Measurements from ENCODE around the gene HPGDS.

DNA sequence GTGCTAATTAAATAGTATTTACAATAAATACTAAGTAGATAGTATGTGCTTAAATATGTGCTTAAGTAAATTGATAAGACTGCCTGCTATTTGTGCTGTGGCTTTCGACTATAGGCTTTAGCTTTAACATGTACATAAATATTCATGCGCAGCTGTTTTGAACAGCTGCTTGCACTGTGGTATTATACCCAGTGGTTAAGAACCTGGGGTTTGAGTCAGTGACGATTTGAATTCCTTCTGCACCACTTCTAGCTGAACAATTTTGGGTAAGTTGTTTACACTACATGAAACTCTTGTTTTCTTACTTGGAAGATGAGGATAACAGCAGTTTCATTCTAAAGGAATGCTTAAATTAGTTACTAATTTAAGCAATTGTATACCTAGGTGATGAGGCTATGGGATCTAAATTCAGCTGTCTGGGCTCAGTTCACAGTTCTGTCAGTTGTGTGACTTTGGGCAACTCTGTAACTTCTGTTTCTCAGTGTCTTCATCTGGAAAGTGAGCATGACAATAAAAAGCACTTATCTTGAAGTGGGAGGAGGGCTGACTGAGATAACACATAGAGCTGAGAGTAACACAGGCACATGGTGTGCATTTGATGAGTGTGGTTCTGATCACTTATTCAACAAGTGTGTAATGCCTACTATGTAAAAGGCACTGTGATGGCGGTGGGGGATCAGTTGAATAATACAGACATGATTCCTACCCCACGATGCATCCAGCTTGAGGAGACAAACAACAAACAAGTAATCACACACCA, 37.0 kb downstream of the HPGDS start:
- TF ChIP-seq, protein P1, sequence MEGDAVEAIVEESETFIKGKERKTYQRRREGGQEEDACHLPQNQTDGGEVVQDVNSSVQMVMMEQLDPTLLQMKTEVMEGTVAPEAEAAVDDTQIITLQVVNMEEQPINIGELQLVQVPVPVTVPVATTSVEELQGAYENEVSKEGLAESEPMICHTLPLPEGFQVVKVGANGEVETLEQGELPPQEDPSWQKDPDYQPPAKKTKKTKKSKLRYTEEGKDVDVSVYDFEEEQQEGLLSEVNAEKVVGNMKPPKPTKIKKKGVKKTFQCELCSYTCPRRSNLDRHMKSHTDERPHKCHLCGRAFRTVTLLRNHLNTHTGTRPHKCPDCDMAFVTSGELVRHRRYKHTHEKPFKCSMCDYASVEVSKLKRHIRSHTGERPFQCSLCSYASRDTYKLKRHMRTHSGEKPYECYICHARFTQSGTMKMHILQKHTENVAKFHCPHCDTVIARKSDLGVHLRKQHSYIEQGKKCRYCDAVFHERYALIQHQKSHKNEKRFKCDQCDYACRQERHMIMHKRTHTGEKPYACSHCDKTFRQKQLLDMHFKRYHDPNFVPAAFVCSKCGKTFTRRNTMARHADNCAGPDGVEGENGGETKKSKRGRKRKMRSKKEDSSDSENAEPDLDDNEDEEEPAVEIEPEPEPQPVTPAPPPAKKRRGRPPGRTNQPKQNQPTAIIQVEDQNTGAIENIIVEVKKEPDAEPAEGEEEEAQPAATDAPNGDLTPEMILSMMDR (IDR thresholded peaks at IDR 0.05; ENCODE audit: low read length): no peak
- no peak for TF ChIP-seq EZH2 (IDR thresholded peaks at IDR 0.05; ENCODE audit: borderline replicate concordance, low read length)
